NCI-H146 treated with DMSO at 0.1 percent for 48 hours (cell line): ENCODE data around the gene KRT17.
"Not testable (repeated sequence)": the region's sequence is repeated elsewhere in the genome, so short reads cannot be mapped to it uniquely, and the experiment has no call there.

Experiments used
- DNase-seq: peaks from one replicate; lab custom pipeline; 2025; ENCODE audit not compliant: unreplicated experiment; lab: John Stamatoyannopoulos, UW

KRT17 gene

GRCh38 chr17:41621916-41622315, 2.5 kb downstream of the KRT17 start:
- DNase-seq, result no peak

GRCh38 chr17:41621435-41621817, 2.9 kb downstream of the KRT17 start:
- DNase-seq, result not testable (repeated sequence)

GRCh38 chr17:41620583-41621434, 3.6 kb downstream of the KRT17 start:
- DNase-seq, result no peak

GRCh38 chr17:41619927-41620582, 4.3 kb downstream of the KRT17 start:
- DNase-seq, result not testable (repeated sequence)

DNA sequence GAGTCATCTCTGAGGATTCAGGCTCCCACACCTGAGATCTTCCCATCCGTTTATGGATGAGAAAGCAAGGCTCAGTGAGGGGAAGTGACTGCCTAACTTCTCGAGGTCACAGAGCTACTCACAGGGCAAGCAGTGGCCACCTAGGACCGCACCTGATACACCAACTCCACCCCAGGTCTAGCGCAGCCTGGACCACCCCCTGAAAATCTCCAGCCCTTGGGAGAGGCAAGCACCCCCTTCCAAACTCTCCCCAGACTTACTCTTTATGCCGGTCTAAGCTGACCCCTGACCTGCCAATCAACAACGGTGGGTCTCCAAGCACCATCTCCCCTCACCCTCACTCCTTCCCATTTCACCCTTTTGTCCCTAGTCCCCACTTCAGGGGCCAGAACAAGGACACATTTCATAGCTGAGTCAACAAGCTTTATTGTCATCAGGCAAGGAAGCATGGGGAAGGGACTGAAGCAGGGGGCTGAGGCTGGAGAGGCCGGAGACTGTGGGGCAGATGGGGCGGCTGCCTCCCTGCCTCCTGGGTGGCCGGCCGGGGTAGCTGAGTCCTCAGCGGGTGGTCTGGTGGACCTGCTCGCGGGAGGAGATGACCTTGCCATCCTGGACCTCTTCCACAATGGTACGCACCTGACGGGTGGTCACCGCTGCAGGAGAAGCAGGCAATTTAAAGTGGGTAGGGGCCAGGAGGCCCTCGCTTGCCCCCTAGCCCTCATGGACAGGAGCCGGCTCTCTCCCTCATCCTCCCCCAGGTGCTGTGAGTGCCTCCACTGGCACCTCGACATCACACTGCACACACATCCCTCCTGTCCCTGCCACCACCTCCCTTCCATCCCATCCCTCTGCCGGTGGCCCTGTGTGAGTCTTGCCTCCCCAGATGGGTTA, 5.1 kb downstream of the KRT17 start:
- DNase-seq, result no peak

DNA sequence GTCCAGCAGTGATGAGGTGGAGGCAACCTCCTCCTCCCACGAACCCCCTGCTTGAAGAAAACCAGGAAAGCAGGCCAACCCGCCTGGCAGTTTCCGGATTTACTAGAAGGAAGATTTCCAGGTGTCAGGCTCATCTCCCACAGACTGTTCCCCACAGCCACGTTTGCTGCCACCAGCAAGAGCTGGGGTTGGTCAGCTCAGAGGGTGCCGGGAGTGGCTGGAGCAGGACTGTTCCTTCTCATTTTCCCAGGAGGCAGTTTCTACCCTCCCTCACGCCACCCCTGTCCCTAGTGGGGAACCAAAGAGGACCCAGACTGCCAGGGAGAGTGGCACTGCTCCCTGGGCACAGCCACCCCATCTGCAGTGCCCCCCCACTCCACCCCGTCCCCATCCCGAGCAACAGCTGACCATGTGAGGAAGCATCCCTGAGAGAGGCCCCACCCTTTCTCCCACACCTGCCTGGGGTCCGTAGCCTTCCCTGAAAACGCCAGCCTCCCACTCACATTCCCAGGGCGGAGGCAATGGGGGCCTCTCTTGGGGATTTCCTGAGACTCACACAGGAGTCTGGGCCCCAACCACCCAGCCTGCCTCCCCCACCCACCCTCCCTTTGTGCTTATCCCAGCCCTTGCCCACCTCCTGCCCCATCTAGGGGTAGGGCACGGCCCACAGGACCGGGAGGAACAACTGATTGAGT, 5.9 kb downstream of the KRT17 start:
- no peak for DNase-seq

GRCh38 chr17:41617698-41618097, 6.7 kb downstream of the KRT17 start:
- no peak for DNase-seq

GRCh38 chr17:41617136-41617535, 7.2 kb downstream of the KRT17 start:
- DNase-seq, result no peak

DNA sequence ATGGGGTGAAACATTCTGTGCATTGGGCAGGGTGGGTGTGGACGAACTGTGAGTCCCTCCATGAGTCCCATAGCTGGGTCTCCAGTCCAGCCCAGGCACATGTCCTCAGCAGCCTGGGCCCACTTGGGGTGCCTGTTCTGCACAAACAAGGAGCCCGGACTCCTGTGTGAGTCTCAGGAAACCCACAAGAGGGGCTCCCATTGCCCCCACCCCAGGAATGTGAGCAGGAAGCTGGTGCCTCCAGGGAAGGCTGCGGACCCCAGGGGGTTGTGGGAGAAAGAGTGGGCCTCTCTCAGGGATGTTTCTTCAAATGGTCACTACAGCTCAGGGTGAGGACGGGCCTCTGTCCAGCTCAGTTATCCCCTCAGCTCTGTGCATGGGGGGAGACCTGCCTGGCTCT, 7.9 kb downstream of the KRT17 start:
- DNase-seq, result not testable (repeated sequence)

DNA sequence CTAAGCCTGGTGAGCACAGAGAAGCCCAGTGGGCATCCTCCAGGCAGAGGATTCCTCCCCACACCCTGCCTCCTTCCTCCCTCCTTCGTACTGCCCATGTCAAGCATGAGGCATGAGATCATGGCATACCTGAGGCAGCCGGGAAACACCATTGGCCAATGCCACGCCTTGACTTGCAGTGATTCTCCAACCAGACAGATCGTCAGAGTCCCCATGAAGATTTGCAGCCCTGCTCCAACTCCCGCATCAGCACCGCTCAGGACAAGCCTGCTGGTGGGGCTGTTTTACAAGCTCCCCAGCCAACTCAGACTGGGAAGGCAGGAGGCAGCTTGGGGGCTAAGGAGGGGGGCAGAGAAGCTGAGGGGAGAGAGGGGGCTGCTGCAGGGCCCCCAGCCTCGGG, 8.9 kb downstream of the KRT17 start:
- DNase-seq, result peak; percentile 26

- DNase-seq, result not testable (repeated sequence)
Observed at GRCh38 chr17:41614767-41615166, 9.6 kb downstream of the KRT17 start.

- no peak for DNase-seq
Observed at GRCh38 chr17:41614098-41614497, 10.3 kb downstream of the KRT17 start.

DNA sequence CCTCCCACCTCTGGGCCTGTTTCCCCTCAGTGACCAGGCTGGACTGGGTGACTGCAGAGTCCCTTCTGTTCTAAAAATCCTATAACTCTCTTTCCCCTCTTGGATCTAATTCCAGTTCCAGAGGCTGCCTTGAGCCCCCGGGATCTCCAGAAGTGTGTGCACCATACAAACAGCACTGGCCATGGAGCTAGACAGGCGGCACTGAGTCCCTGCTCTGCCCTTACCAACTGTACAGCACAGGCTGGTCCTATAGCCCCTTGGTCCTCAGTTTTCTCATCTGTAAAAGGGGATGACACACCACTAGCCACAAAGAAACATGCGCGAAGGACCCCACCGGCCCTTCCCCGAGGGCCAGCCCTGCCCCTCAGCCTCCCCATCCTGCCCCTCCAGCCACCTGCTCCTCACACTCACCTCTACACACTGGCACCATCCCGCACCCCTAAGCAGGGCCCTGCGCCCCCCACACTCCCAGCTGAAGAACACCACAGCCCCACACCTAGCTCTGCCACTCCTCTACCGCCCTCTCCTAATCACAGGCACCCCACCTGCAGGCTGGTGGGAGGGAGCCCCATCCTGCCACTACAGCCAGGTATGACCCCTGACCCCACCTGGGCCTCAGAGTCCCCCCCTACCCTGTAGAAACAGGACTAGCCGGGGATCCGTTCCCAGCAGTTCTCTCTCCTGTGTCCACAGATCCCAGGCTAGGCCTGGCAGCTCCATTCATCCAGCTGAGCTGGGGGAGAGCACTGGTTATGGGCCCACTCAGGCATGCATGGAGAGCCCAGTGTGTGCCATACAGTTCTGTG, 10.9 kb downstream of the KRT17 start:
- DNase-seq, result no peak

DNA sequence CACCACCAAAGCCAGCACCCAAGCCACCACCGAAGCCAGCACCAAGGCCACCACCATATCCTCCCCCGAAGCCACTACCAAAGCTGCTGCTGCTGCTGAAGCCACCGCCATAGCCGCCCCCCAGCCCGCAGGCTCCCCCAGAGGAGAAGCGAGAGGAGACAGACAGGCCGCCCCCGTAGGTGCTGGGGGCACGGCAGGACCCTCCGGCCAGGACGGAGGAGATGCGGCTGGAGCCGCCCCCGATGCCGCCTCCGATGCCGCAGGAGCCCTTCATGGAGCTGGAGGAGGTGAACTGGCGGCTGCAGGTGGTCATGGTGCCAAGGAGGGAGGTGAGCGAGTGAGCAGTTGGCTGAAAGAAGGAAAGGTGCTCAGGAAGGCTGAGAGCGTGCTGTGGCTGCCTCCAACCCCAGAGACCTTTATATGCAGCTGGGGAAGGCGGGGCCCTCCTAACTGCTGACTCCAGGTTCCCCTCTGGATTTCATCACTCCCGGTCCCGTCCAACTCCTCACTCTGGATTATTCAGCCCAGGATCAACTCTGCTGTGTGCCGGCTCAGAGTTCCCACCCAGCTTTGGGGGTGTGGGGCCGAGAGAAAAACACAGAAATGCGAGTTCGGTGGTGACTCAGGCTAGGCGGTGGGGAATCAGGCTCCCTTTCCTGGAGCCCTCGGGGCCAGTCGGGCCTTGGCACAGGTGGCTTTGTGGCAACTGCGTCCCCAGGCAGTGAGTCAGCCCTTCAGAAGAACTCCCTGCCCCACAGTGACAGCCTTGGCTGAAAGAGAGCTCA, 11.8 kb downstream of the KRT17 start, which contains the start of gene KRT16:
Gene KRT16, minus strand, starts transcription at position 392 of the 785 bp plus-strand sequence. Its CDS starts 79 bp downstream, at position 313.
- not testable (repeated sequence) for DNase-seq

DNA sequence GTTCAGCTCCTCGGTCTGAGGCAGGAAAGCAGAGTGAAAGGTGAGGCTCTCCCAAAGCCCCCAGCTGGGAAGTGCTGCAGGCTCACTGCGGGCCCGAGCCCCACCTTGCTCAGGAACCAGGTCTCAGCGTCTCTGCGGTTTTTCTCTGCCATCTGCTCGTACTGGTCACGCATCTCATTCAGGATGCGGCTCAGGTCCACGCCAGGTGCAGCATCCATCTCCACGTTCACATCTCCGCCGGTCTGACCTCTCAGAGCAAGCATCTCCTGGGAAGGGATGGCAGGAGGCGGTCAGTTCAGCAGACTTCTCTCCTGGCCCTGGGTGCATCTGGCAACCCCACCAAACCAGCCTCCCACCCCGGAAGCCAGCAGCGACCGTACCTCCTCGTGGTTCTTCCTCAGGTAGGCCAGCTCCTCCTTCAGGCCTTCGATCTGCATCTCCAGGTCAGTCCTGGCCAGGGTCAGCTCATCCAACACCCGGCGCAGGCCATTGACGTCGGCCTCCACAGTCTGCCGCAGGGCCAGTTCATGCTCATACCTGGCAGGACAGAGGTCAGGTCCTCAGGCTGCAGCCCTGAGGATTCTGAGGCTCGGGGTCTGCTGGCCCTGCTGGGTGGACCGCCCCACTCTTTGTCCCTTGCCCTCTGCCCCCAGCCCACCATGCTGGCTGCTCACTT, 13.3 kb downstream of the KRT17 start:
- no peak for DNase-seq

- not testable (repeated sequence) for DNase-seq
Observed at GRCh38 chr17:41610061-41610517, 14.3 kb downstream of the KRT17 start.

- DNase-seq, result not testable (repeated sequence)
Observed at GRCh38 chr17:41606930-41607329, 17.4 kb downstream of the KRT17 start.

- DNase-seq, result no peak
Observed at GRCh38 chr17:41602524-41602923, 21.9 kb downstream of the KRT17 start.
